Parathyroid adenoma (tissue), 2 donors: ENCODE results near the gene PCDHGA1.

Experiments used
- H2AFZ ChIP-seq: fragments of 300-600 bp; sonication (generic); one replicate; pipeline ENCODE4 v1.7.0; 2017; ENCODE audit warnings: antibody characterized with exemption, mild to moderate bottlenecking
- H3K27ac ChIP-seq: fragments of 300-600 bp; sonication (generic); one replicate; pipeline ENCODE4 v1.7.0; 2017
- H3K27me3 ChIP-seq: fragments of 300-600 bp; sonication (generic); one replicate; pipeline ENCODE4 v1.7.0; 2017; ENCODE audit warnings: low read length; ENCODE audit not compliant: control insufficient read depth, insufficient read depth
- H3K36me3 ChIP-seq: fragments of 300-600 bp; sonication (generic); one replicate; pipeline ENCODE4 v1.7.0; 2017; ENCODE audit warnings: low read length; ENCODE audit not compliant: control insufficient read depth, insufficient read depth
- H3K4me1 ChIP-seq: fragments of 300-600 bp; sonication (generic); one replicate; pipeline ENCODE4 v1.7.0; 2017; ENCODE audit warnings: control low read depth
- H3K4me2 ChIP-seq: fragments of 300-600 bp; sonication (generic); one replicate; pipeline ENCODE4 v1.7.0; 2017; ENCODE audit warnings: low read length
- H3K4me3 ChIP-seq: fragments of 300-600 bp; sonication (generic); one replicate; pipeline ENCODE4 v1.7.0; 2017; ENCODE audit warnings: low read depth, low read length
- H3K79me2 ChIP-seq: fragments of 300-600 bp; sonication (generic); one replicate; pipeline ENCODE4 v1.7.0; 2017; ENCODE audit warnings: control low read depth
- H3K9ac ChIP-seq: fragments of 300-600 bp; sonication (generic); one replicate; pipeline ENCODE4 v1.7.0; 2017; ENCODE audit warnings: mild to moderate bottlenecking
- H3K9me3 ChIP-seq: fragments of 300-600 bp; sonication (generic); one replicate; pipeline ENCODE4 v1.7.0; 2017; ENCODE audit warnings: low read length; ENCODE audit not compliant: control insufficient read depth
- CTCF ChIP-seq: fragments of 300-600 bp; sonication (generic); IDR thresholded peaks from one replicate; pipeline ENCODE4 v1.7.0; 2017; ENCODE audit warnings: antibody characterized with exemption, mild to moderate bottlenecking
- donor health status: primary hyperparathyroidism.

PCDHGA1 gene

GRCh38 chr5:141349917-141350619 lies 19.8 kb downstream of the PCDHGA1 start, which contains the start of gene PCDHGB1:
TSS of gene PCDHGB1 (plus strand) at chr5:141350099. CDS start at chr5:141350261, 162 bp downstream.
- no peaks in the 10 kb centered on the region for H3K79me2 ChIP-seq
- H3K4me3 ChIP-seq: peak within 1 kb of the TSS; percentile 55
- no peaks in the 10 kb centered on the region for H3K36me3 ChIP-seq
- no peaks in the 10 kb centered on the region for H3K4me1 ChIP-seq
- H2AFZ ChIP-seq: no peak within 1 kb of the TSS
- peak within 1 kb of the TSS; percentile 73 for H3K4me2 ChIP-seq
- no peaks in the 10 kb centered on the region for H3K27me3 ChIP-seq
- no peak within 1 kb of the TSS for H3K27ac ChIP-seq
- H3K9me3 ChIP-seq: no peaks in the 10 kb centered on the region
- no peak within 1 kb of the TSS for H3K9ac ChIP-seq
- TF ChIP-seq CTCF: no peak

GRCh38 chr5:141351591-141351990 lies 21.3 kb downstream of the PCDHGA1 start:
- Histone ChIP-seq H2AFZ (no peak overlapping the region), H3K9me3 (peaks cover 5% of the 10 kb centered on the region), H3K27ac (no peak overlapping the region), H3K4me3 (no peak overlapping the region), H3K27me3 (no peaks in the 10 kb centered on the region), H3K4me1 (no peaks in the 10 kb centered on the region), H3K4me2 (no peak overlapping the region), H3K36me3 (peaks cover 2% of the 10 kb centered on the region), H3K79me2 (no peaks in the 10 kb centered on the region), H3K9ac (no peak overlapping the region)
- TF ChIP-seq CTCF: no peak

- Histone ChIP-seq H3K79me2 (no peaks in the 10 kb centered on the region), H3K4me1 (no peaks in the 10 kb centered on the region), H2AFZ (no peak within 1 kb of the TSS), H3K36me3 (peaks cover 5% of the 10 kb centered on the region), H3K4me3 (peak within 1 kb of the TSS; percentile 32), H3K4me2 (no peak within 1 kb of the TSS), H3K27me3 (no peaks in the 10 kb centered on the region), H3K9ac (no peak within 1 kb of the TSS), H3K9me3 (peaks cover 5% of the 10 kb centered on the region), H3K27ac (no peak within 1 kb of the TSS)
- TF ChIP-seq CTCF: no peak
Observed at GRCh38 chr5:141354900-141355469, 24.7 kb downstream of the PCDHGA1 start, which contains the start of gene PCDHGA4. TSS of gene PCDHGA4 (plus strand) at chr5:141355021. CDS start at chr5:141355108, 87 bp downstream.

- Histone ChIP-seq H3K4me3 (peak overlapping the region; percentile 32), H3K27me3 (no peaks in the 10 kb centered on the region), H3K9ac (no peak overlapping the region), H3K4me2 (no peak overlapping the region), H3K27ac (no peak overlapping the region), H3K36me3 (peaks cover 5% of the 10 kb centered on the region), H3K79me2 (no peaks in the 10 kb centered on the region), H3K9me3 (peaks cover 5% of the 10 kb centered on the region), H2AFZ (no peak overlapping the region), H3K4me1 (no peaks in the 10 kb centered on the region)
- no peak for TF ChIP-seq CTCF
Observed at GRCh38 chr5:141355641-141356040, 25.3 kb downstream of the PCDHGA1 start.
